Ascending aorta (tissue), 2 donors: ENCODE results near the gene EIF3K. TPM values are rescaled to one million over a fixed set of nuclear protein-coding genes. Genes with fewer than 3 reads are reported as not detected.

Experiments
- DNase-seq, 2 donors: peaks; one replicate each; pipeline ENCODE4 v3.0.0-alpha.2; 2019; ENCODE audit warnings: low spot score in 2 of 2
- H3K27ac ChIP-seq, 2 donors: fragments of 200-600 bp; sonication (generic); one replicate each; pipeline ENCODE4 v1.5.1; 2016 to 2017; ENCODE audit warnings: mild to moderate bottlenecking in 1 of 2
- H3K27me3 ChIP-seq: fragments of 200-600 bp; sonication (generic); one replicate; pipeline ENCODE4 v1.5.1; 2017
- H3K36me3 ChIP-seq, 2 donors: fragments of 200-600 bp; sonication (generic); one replicate each; pipeline ENCODE4 v1.5.1; 2016
- H3K4me1 ChIP-seq, 2 donors: fragments of 200-600 bp; sonication (generic); one replicate each; pipeline ENCODE4 v1.5.1; 2016 to 2017; ENCODE audit warnings: mild to moderate bottlenecking in 1 of 2
- H3K4me3 ChIP-seq, 2 donors: fragments of 200-600 bp; sonication (generic); one replicate each; pipeline ENCODE4 v1.5.1; 2016 to 2017; ENCODE audit warnings: mild to moderate bottlenecking in 1 of 2
- H3K9me3 ChIP-seq, 2 donors: fragments of 200-600 bp; sonication (generic); one replicate each; pipeline ENCODE4 v1.5.1; 2016
- intact Hi-C: fragments of 100-400 bp; cut with DNase I; formaldehyde crosslinking; loops from one replicate; pipeline ENCODE4 v1.15.1; 2023
- total RNA-seq: library from RNA; depleted of rRNA; stranded (reverse); fragments of >200 nt; gene quantifications from one replicate; pipeline ENCODE4 v1.1.0, GENCODE V29; 2016
- TF ChIP-seq, protein P1 (sequence below), 3 experiments: fragments of 200-600 bp in 2 of 3; fragments of 450-650 bp in 1 of 3; sonication (generic) in 2 of 3; IDR thresholded peaks; one replicate each; pipeline ENCODE4 v1.5.1; 2016 to 2019; ENCODE audit warnings: antibody characterized with exemption in 3 of 3, mild to moderate bottlenecking in 1 of 3, moderate library complexity in 1 of 3

The EIF3K gene
- total RNA-seq, 1 donor from 2014 or later, result 696 TPM

- Histone ChIP-seq H3K27me3 (no peaks in the 10 kb centered on the region), H3K36me3 (no peaks in the 10 kb centered on the region), H3K27ac (peak overlapping the region; percentile 95 to 96), H3K9me3 (no peaks in the 10 kb centered on the region), H3K4me3 (no peak overlapping the region), H3K4me1 (peaks cover 48 to 86% of the 10 kb centered on the region in 2 donors)
- TF ChIP-seq, protein P1, sequence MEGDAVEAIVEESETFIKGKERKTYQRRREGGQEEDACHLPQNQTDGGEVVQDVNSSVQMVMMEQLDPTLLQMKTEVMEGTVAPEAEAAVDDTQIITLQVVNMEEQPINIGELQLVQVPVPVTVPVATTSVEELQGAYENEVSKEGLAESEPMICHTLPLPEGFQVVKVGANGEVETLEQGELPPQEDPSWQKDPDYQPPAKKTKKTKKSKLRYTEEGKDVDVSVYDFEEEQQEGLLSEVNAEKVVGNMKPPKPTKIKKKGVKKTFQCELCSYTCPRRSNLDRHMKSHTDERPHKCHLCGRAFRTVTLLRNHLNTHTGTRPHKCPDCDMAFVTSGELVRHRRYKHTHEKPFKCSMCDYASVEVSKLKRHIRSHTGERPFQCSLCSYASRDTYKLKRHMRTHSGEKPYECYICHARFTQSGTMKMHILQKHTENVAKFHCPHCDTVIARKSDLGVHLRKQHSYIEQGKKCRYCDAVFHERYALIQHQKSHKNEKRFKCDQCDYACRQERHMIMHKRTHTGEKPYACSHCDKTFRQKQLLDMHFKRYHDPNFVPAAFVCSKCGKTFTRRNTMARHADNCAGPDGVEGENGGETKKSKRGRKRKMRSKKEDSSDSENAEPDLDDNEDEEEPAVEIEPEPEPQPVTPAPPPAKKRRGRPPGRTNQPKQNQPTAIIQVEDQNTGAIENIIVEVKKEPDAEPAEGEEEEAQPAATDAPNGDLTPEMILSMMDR (IDR thresholded peaks at IDR 0.05), result peak; percentile 14 to 38 (median 32)
- DNase-seq, result no peak
- intact Hi-C loops, result loop anchor here (2.0 kb wide), 2 partner anchors 15 to 27 kb away; no protein-coding TSS in a partner anchor
Measured at GRCh38 chr19:38685666-38686529, 66.9 kb downstream of the EIF3K start.

- TF ChIP-seq, protein P1 (IDR thresholded peaks at IDR 0.05), result no peak
- H3K4me1 ChIP-seq, result peaks cover 48 to 85% of the 10 kb centered on the region in 2 donors
- no peak overlapping the region for H3K4me3 ChIP-seq
- no peaks in the 10 kb centered on the region for H3K9me3 ChIP-seq
- intact Hi-C loops, result no loop called here
- H3K27ac ChIP-seq, result peak overlapping the region; percentile 95 to 96
- H3K36me3 ChIP-seq, result no peaks in the 10 kb centered on the region
- no peak for DNase-seq
- H3K27me3 ChIP-seq, result no peaks in the 10 kb centered on the region
Measured at GRCh38 chr19:38686530-38686888, 67.5 kb downstream of the EIF3K start.

Other genes with a start within 250 kb of the EIF3K start
- 235 TPM for gene PSMD8, start 244.6 kb upstream of the EIF3K start, total RNA-seq
- gene GGN, start 231.2 kb upstream of the EIF3K start, total RNA-seq, result 46.9 TPM
- 18.3 TPM for gene SPRED3, start 230.5 kb upstream of the EIF3K start, total RNA-seq
- 11.1 TPM for gene FAM98C, start 216.1 kb upstream of the EIF3K start, total RNA-seq
- gene RASGRP4, start 193.0 kb upstream of the EIF3K start, total RNA-seq, result 0.64 TPM
- gene RYR1, start 185.5 kb upstream of the EIF3K start, total RNA-seq, result 1.5 TPM
- gene MAP4K1, start 1.2 kb upstream of the EIF3K start, total RNA-seq, result 15.1 TPM
- gene ACTN4, start 28.5 kb downstream of the EIF3K start, total RNA-seq, result 1,036 TPM
- not detected for gene CAPN12, start 125.3 kb downstream of the EIF3K start, total RNA-seq
- gene LGALS7, start 154.3 kb downstream of the EIF3K start, total RNA-seq, result not detected
- not detected for gene LGALS7B, start 170.0 kb downstream of the EIF3K start, total RNA-seq
- gene LGALS4, start 193.8 kb downstream of the EIF3K start, total RNA-seq, result not detected
- 67.6 TPM for gene ECH1, start 212.6 kb downstream of the EIF3K start, total RNA-seq
- 110 TPM for gene HNRNPL, start 230.8 kb downstream of the EIF3K start, total RNA-seq